Breast epithelium (tissue), 3 donors: Measurements from ENCODE around the gene TBL1XR1.

Experiments used
- POLR2A ChIP-seq: fragments of 450-650 bp; IDR thresholded peaks from one replicate; pipeline ENCODE4 v1.6.1; 2016; ENCODE audit warnings: antibody characterized with exemption, mild to moderate bottlenecking, moderate library complexity
- POLR2AphosphoS5 ChIP-seq, 3 donors: sonication (generic); formaldehyde crosslinking; IDR thresholded peaks; one replicate each; pipeline ENCODE4 v1.6.1; 2017; ENCODE audit warnings: antibody characterized with exemption in 3 of 3
- TF ChIP-seq, protein P1 (sequence below), 3 donors: fragments of 450-650 bp; IDR thresholded peaks; one replicate each; pipeline ENCODE4 v1.5.1; 2016 to 2017; ENCODE audit warnings: antibody characterized with exemption in 3 of 3, mild to moderate bottlenecking in 3 of 3, moderate library complexity in 3 of 3

DNA sequence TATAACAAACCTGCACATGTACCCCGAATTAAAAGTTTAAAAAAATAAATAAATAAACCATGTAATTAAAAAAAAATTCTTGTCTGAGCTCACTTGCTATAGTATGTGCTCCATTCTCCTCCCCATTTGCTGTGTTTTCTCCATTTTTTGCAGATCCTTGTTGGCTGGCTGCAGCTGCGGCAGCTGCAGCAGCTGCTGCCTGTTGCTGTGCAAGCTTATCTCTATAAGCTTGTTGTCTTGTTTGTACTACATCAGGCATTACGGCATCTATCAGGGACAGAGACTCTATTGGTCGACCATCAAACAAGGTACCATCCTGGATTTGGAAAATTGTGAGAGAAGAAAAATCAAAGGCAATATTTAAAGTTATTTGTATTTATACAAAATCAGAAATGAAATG, 145.9 kb downstream of the TBL1XR1 start:
- TF ChIP-seq, protein P1, sequence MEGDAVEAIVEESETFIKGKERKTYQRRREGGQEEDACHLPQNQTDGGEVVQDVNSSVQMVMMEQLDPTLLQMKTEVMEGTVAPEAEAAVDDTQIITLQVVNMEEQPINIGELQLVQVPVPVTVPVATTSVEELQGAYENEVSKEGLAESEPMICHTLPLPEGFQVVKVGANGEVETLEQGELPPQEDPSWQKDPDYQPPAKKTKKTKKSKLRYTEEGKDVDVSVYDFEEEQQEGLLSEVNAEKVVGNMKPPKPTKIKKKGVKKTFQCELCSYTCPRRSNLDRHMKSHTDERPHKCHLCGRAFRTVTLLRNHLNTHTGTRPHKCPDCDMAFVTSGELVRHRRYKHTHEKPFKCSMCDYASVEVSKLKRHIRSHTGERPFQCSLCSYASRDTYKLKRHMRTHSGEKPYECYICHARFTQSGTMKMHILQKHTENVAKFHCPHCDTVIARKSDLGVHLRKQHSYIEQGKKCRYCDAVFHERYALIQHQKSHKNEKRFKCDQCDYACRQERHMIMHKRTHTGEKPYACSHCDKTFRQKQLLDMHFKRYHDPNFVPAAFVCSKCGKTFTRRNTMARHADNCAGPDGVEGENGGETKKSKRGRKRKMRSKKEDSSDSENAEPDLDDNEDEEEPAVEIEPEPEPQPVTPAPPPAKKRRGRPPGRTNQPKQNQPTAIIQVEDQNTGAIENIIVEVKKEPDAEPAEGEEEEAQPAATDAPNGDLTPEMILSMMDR (IDR thresholded peaks at IDR 0.05), result no peak
- TF ChIP-seq POLR2A (no peak), POLR2AphosphoS5 (IDR thresholded peaks at IDR 0.05) (no peak)
